HEK293T (cell line): ENCODE data around the gene MINDY4.

Experiments used
- CTBP1 ChIP-seq: fragments of 450-650 bp; IDR thresholded peaks from 2 replicates; pipeline ENCODE4 v1.6.1; 2016; ENCODE audit warnings: borderline replicate concordance
- FOXM1 ChIP-seq: fragments of 450-650 bp; IDR thresholded peaks from 2 replicates; pipeline ENCODE4 v1.6.1; 2017; ENCODE audit warnings: mild to moderate bottlenecking, borderline replicate concordance
- HDGF ChIP-seq: fragments of 450-650 bp; IDR thresholded peaks from 2 replicates; pipeline ENCODE4 v1.6.1; 2017; ENCODE audit warnings: antibody characterized with exemption, borderline replicate concordance
- LEF1 ChIP-seq: fragments of 450-650 bp; IDR thresholded peaks from 2 replicates; pipeline ENCODE4 v1.6.1; 2017; ENCODE audit warnings: mild to moderate bottlenecking, borderline replicate concordance
- SUZ12 ChIP-seq: fragments of 450-650 bp; IDR thresholded peaks from 2 replicates; pipeline ENCODE4 v1.6.1; 2016; ENCODE audit warnings: mild to moderate bottlenecking
- TARDBP ChIP-seq: fragments of 450-650 bp; IDR thresholded peaks from 2 replicates; pipeline ENCODE4 v1.6.1; 2016
- ZNF384 ChIP-seq: fragments of 450-650 bp; IDR thresholded peaks from 2 replicates; pipeline ENCODE4 v1.6.1; 2016

DNA sequence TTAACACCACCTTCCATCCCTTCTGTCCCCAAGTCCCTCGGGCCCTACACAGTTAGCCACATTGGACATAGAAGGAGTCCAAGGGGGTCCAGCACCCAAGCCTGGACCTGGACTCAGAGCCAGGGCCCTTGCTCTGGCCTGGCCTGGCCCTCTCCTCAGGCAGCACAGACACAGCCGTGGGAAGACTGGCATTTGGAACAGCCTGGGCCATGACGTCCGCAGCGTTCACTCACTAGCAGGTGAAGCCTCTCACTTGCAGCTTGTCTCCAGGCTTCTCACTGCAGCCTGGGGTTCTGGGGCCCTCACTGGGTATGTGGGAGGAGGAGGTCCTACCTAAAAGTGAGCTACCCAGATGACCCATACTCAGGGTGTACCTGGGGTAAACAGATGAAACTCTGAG, 106.8 kb downstream of the MINDY4 start:
- TF ChIP-seq FOXM1 (no peak), HDGF (no peak), TARDBP (no peak), ZNF384 (no peak), CTBP1 (no peak), SUZ12 (no peak), LEF1 (no peak)
